A204.1 (cell line): Measurements from ENCODE around the gene CDHR3.

Experiments used
- FAIRE-seq: peaks from 2 replicates; lab custom pipeline; 2012; peaks lifted over from hg19 to GRCh38; lab: Jason Lieb, UNC

The CDHR3 gene

DNA sequence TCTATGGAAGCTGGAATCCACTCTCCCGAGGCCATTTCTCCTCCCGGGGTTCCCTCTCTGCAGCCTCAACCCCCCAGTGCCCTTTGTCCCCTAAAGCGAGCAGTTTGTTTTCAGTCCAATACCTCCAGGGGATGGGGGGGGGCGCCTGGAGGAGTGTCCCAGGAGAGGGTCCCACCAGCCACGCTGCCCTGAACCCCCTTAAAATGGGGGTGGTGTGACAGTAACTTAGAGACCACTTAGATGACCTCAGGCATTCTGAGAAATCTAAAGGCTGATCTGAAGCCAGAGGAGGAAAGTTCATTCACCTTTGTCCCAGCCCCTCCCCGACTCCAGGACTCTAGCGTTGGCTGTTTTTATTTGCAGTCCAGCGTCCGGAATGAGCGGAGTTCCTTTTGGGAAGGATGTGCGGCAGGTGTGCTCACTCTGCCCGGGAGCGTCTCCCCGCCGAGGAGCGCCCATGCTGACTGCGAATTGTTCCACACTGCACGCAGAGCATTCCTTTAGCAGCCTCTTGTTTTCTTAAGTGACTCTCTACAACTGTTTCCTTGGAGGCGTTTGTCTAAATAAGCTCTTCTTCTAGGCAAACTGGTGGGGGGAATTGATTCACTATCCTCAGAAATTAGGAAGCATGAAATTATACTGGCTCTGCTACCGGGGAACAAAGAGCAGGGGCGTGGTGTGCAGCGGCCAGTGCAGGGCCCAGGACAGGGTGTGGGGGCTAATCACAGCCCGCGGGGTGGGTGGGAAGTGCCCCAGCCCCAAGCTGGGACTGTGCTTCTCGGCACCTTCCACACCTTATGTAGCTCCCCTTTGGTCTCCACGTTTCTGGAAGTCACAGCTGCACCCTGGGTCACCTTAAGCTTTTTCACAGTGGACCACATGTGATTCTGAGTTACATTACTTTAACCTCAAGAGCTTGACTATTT is 102.8 kb downstream of the CDHR3 start:
- no peak for FAIRE-seq

DNA sequence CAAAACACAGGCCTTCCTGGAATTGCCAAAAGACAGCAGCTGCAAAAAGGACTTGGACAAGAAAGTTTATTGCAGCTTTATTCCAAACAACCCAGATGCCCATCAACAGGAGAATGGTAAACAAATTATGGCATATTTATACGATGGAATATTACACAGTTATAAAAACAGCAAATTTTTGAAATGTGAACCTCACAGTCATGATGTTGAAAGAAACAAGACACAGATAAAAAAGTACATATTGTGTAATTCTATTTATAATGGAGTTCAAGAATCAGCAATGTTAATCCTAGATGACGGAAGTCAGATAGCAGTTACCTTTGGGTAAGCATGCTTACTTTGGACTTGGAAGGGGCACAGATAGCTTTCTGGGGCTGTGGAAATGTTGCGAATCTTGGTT is 104.6 kb downstream of the CDHR3 start:
- no peak for FAIRE-seq

DNA sequence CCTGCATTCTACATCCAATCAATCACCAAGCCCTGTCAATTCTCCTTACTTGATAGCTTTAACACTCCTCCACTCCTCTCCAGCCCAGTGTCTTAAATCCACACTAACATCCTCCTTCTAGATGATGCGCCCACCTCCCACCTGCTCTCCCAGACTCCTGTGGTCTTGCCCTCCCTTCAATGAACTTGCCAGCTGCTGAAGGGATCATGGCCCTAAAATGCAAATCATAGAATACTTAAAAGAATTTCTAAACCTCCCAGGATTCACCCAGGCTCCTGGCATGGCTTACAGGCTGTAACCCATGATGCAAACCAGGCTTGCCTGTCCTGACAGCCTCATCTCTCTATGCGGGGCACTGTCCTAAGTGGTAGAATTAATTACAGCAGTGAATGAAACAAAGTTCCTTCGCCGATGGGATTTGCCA is 105.5 kb downstream of the CDHR3 start:
- no peak for FAIRE-seq

- no peak for FAIRE-seq
Measured at GRCh38 chr7:106068986-106069385, 105.9 kb downstream of the CDHR3 start.

DNA sequence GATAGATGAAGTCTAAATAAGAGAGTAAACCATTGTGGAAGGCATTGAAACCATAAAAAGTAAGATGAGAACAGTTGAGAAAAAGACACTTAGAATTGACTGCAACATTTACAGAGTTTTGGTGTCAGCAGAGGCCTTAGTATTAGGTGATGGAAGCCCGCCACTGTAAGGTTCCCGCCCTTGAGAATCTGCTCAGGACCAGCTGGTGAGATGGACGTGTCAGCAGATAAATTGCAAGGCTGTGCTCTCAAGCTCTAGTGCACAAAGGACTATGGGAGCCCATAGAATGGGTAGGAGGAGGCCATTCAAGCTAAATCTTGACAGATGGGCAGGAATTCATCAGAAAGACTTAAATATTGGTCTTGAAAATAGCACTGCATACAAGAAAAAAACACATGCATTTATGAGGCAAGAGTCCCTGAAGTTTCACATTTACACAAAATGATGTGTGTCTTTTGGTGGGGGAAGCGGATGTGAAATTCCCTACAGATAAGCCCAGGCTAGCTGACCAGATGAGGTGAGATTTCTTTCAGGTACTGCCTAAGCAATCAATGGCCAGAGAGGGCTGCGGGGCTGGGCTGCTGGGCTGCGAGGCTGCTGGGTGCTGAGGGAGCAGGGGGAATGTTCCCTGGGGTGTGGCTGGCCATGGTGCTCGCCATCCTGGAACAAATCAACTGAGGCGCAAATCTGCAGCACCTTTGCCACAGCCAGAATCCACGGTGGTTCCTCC is 106.6 kb downstream of the CDHR3 start:
- FAIRE-seq = no peak

DNA sequence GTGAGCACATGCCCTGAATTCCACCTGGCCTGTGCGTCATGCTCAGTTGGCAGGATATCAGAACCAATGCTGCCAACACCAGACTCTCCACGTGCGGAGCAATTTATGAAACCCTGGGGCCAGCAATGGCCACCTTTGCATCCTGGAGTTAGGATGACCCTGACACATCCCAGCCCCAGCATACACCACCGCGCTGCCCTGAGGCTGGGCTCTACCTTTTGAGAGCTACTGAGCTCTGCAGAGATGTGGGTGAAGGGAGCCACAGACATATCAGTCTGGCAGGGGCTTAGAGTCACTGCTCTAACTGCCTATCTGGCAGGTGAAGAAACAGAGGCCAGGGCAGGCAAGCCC is 107.1 kb downstream of the CDHR3 start:
- FAIRE-seq = no peak

DNA sequence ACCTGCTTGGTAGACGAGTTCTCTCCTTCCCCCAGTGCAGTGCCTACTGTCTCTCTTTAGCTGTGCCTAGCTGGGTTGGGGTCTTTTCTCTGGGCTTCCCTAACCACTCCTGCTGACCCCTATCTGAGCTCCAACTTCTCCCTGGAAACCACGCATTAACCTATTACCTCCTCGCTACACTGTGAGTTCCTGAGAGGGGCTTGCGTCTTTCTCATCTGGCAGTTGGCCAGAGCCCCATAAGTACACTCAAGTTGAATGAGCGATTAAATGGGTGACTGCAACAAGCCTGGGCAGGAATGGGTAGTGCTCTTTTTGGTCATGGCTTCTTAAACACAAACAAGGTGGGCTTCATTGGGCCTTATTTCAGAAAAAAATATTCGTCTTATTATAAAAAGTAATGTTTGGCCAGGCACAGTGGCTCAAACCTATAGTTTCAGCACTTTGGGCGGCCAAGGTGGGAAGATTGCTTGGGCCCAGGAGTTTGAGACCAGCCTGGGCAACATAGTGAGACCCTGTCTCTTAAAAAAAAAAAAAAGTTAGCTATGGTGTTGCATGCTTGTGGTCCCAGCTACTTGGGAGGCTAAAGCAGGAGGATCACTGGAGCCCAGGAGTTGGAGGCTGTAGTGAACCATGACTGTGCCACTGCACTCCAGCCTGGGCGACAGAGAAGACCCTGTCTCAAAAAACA is 107.6 kb downstream of the CDHR3 start:
- no peak for FAIRE-seq

GRCh38 chr7:106071356-106071998 is 108.4 kb downstream of the CDHR3 start:
- no peak for FAIRE-seq

DNA sequence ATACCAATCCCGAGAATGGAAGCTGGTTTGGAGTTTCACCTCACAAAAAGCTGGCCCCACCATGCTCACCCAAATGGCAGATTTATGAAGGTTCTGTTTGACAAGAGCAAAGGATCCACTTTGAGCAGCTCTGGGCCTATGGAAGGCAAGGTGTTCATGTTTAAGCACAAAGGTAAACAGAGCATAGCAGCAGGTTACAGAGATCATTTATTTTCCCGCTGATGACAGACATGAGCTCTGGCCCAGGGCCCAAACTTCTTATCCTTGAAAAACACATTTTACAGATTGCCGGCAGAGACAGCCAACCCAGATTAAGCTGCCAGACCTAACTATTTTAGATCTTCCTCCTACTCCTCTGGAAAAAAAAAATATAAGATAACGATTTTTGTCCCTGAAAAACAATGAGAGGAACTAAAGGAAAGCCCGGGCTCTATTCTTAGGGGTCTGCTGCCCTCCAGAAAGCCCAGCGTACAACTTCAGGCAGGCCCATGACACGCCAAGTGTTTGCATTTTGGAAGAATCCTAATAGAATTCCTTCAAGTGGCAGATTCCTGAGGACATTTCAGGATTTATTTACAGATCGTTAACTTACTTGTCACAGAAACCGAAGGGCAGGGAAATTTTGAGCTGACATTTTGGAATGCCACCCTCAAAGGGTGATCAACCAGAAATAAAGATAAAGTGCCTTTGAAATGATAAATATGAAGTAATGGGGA is 109.1 kb downstream of the CDHR3 start:
- no peak for FAIRE-seq

DNA sequence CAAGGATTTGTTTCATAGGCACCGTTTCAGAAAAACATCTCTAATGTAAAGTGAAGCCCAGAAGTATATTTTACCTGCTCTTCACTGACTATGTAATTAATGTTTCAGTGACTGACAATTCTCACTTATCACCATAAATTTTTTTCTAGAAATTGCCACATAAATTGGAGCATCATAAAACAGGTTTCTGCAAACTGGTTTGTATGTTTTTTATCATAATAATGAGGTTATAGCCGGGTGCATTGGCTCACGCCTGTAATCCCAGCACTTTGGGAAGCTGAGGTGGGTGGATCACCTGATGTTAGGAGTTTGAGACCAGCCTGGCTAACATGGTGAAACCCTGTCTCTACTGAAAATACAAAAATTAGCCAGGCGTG is 109.6 kb downstream of the CDHR3 start:
- no peak for FAIRE-seq

GRCh38 chr7:106073701-106074100 is 110.6 kb downstream of the CDHR3 start:
- FAIRE-seq = no peak

DNA sequence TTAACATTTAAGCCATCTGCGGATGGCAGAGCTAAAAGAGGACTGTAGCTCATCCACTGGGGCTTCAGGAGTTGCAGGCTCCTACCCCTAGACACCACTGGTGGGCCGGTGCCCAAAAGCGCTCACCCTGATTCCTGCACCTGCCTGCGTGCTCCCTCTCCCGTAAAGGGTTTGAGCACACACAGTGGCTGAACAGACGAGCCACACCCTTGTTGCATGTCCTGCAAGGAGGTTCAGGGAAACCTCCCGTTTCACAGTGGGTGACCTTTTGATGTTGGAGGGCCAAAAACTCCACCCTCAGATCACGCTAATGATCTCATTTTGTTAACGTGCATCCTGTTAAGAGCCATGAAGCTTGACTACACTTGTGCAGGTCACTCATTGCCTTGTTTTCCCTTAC is 111.2 kb downstream of the CDHR3 start:
- FAIRE-seq = no peak

GRCh38 chr7:106075937-106076336 is 112.9 kb downstream of the CDHR3 start:
- FAIRE-seq = no peak

DNA sequence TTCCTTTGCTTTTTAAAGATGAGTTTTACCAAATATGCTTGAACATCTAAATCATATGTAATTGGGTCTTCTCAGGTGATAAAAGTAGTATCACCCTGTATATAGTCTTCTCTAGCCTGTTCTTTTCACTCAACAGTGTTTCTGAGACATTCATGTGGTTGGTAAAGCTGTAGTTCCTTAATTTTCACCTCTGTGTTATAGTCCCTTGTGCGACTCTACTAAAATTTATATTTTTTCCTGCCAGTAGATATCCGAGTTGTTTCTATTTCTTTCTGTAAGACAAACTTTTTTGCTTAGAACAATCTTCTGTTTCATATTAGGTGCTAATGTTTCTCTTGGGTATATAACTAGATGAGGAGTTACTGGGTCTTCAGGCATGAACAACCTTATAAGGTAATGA is 113.5 kb downstream of the CDHR3 start:
- FAIRE-seq = no peak

DNA sequence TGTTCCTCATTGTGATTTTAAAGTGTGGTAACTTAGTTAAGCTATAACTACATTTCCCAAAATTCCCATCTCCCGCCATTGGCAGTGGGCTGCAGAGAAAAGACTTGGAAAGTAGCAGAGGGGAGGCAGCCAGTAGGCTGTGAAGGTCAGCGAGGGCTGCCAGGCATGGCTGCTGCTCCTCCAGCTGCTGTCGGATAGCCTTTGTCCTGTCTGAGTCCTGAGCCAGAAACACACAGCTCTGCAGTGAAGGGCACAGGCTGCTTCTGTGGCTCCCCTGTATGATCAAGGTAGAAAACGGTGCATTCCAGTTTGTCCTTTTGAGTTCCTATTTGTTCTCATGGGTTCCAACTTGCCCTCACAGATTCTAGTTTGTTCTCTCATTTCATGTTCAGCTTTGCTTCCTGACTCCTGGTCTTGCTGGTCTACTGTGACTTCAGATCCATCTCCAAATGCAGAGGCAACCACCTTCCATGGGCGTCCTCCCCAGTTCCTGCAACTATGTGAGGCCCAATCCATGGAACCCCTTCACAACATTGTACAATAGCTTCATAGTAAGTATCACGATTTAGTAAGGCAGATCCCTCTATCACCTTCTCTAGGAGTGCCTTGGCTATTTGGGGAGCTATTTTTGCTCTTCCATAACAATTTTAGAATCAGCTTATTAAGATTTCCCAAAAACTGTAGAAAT is 117.4 kb downstream of the CDHR3 start:
- FAIRE-seq = no peak

DNA sequence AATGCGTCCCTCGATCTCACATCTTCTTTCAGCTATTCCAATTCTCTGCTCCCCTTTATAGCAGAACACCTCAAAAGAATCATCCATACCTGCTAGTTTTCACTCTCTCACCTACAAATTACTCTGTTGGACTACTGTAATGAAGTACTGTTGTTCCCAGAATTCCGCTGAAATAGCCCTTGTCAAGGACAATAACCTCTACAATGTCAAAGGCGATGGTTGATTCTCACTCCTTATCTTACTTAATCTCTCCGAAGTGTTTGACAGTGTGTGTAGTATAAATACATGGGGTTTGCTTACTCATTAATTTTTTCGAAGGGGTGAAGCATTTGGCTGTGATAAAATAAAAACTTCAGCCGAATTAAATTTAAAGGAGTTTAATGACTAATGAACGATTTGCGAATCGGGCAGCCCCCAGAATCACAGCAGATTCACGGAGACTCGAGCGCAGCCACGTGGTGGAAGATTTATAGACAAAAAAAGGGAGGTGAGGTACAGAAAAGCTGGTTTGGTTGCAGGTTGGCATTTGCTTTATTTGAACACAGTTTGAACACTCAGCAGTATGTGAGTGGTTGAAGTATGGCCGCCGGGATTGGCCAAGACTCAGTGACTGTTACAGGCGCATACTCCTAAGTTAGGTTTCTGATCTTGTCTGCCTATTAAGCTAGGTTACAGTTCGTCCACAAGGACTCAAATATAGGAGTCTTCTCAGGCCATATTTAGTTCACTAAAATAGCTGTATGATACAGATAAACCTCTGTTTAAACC is 119.2 kb downstream of the CDHR3 start:
- no peak for FAIRE-seq
